GM21360 (cell line): ENCODE data around the gene GRAP2.
"Not testable (repeated sequence)": the region's sequence is repeated elsewhere in the genome, so short reads cannot be mapped to it uniquely, and the experiment has no call there.

ENCODE experiments used
- ATAC-seq: cut with Tn5 transposase; IDR thresholded peaks from one replicate; pipeline ENCODE4 v1.9.1; 2021; ENCODE audit warnings: mild to moderate bottlenecking, moderate library complexity; ENCODE audit not compliant: unreplicated experiment

Gene GRAP2

GRCh38 chr22:39991159-39991860, 90.4 kb downstream of the GRAP2 start:
- no peak for ATAC-seq

DNA sequence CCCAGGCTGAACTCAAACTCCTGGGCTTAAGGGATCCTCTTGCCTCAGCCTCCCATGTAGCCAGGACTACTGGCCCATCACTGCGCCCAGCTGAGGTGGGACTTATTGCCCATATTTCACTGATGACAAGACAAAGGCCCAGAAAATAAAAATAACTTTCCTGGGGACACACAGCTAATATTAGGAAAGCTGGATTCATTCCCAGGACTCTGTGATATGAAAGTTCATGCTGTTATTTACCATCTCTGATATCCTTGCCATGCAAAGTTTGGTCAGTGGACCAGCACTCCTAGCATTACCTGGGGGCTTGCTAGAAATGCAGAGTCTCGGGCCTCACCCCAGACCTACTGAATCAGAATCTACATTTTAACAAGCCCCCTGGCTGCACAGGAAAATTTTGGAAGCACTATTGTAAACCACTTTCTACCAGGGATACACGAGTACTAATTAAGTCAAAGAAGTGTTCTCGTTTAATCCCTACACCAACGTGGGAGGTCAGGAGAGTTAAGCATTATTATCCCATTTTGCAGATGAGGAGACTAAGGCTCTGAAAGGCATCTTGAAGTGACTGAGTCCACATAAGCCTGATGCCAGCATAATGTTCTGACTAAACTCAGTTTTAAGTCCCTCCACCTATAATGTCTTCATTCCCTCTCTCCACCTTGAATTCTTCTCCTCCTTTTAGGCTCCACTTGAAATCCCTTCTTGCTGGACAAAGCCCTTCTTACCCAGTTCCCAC, 91.4 kb downstream of the GRAP2 start:
- ATAC-seq: no peak

DNA sequence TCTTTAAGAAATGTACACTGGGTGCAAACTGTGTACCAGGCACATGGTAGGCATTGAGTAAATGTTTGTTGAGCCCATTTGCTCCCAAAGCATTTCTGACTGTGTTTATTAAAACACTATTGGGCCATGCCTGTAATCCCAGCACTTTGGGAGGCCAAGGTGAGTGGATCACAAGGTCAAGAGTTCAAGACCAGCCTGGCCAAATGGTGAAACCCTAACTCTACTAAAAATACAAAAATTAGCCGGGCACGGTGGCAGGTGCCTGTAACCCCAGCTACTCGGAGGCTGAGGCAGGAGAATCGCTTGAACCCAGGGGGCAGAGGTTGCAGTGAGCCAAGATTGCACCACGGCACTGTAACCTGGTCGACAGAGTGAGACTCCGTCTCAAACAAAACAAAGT, 92.0 kb downstream of the GRAP2 start:
- ATAC-seq: not testable (repeated sequence)

DNA sequence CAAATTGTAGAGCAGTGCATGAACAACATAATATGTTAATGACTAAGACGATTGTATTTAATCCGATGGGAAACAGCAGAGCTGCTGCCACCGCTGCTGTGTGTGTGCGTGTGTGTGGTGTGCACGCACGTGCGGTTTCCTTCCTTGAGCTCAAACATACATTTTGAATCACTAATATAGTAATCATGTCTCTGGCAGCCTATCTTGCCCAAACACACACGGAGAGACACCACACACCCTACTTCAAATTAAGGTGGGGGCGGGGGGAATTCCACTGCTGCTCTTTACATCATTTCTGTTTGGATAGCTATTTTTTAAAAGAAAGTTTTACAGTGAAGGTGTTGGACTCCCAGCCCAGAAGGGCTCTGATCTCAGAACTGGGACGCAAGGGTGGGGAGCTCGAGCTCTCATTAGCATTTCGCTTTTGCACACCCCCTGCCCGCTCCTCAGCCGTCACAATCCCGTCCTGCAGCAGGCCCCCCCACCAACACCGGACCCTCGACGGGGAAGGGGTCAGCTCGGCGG, 93.2 kb downstream of the GRAP2 start:
- no peak for ATAC-seq

DNA sequence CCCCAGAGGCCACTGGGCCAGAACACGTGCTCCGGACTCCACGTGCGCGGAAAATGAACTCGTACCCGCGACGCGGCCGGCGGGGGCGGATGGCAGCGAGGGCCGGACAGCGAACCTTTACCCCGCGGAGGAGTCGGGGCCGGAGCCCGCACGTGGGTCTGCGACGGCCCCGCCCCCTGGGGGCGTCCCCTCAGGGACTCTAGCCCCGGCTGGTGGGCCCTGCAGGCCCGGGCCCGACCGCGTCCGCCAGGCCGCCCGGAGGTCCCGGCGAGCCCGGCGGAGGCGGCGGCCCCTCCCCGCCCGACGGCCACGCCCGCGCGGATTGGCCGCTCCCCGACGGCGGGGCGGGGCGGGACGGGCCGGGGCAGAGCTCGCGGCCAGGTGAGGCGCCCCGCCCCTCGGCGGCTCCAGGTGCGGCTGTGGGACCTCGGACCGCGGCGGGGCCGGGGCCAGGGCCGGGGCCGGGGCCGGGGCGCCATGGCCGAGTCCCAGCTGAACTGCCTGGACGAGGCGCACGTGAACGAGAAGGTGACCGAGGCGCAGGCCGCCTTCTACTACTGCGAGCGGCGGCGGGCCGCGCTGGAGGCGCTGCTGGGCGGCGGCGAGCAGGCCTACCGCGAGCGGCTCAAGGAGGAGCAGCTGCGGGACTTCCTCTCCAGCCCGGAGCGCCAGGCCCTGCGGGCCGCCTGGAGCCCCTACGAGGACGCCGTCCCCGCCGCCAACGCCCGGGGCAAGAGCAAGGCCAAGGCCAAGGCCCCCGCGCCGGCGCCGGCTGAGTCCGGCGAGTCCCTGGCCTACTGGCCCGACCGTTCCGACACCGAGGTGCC, 93.9 kb downstream of the GRAP2 start, which contains the start of gene FAM83F:
TSS of gene FAM83F (plus strand) at position 389 of the 827 bp plus-strand sequence. CDS start at position 478, 89 bp downstream.
- ATAC-seq: no peak

GRCh38 chr22:39995393-39996252, 94.7 kb downstream of the GRAP2 start:
- no peak for ATAC-seq

DNA sequence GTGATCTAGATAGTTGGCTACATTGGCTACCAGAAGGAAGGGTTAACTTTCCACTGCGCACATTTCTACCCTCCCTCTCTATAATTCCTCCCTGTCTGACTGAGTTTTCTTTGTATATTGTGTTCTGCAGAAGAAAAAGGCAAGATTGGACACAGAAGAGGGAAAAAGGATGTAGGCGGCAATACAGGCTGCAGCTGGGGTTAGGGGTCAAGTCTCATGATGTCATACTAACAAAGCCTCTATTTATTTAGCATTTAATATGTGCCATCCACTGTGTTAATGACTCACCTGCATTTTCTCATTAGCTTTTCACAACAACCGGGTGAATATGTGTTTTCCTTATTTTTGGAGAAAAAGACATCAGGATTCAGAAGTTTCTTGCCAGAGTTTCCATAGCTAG, 95.8 kb downstream of the GRAP2 start:
- ATAC-seq: no peak

DNA sequence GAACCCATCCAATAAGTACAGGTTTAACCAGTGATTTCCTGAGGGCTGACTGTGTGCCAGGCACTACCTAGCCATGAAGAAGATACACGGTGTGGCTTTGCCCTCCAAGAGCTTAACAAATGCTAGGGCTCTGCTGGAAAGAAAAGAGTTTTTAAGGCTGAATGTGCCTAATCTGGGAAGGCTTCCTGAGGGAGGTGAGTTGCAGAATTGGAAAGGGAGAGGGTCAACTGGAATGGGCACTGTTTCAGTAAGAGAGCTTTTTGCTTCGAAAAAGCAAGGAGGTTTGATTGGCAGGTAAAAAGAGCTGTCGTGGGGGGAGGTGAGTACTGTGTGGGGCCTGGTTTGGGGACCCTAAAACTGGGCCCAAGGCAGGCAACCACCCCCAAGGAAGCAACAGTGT, 96.5 kb downstream of the GRAP2 start:
- no peak for ATAC-seq

GRCh38 chr22:39997939-39998726, 97.2 kb downstream of the GRAP2 start:
- ATAC-seq: no peak

DNA sequence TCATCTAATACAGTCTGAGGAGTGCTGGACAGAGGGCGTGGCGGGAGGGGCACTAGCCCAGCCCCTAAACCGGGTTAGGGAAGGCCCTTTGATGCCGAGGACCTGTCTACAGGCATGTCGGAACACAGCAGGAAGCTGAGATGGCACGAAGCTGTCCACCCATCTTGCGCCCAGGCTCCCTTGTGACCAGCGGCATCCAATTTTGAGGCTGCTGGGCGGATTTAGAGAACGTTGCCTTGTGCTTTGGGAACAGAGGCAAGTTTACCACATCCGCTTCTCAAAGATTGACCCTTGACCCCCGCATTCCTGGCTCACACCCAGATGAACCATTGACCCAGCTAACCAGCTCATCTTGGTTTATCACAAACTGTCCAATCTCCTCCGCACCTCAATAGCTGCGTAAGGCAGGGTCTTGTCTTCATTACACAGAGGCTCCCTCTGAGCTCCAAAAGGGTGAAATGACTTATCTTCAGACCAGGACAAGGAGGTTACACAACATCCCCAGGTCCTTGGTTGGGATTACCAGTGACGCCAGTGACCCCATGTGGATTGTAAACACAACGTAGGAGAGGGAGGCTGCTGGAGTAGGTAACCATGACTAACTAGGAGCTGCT, 98.4 kb downstream of the GRAP2 start:
- ATAC-seq: no peak

GRCh38 chr22:40000171-40000570, 99.3 kb downstream of the GRAP2 start:
- ATAC-seq: no peak

- ATAC-seq: no peak
Observed at GRCh38 chr22:40001106-40001505, 100.2 kb downstream of the GRAP2 start.

DNA sequence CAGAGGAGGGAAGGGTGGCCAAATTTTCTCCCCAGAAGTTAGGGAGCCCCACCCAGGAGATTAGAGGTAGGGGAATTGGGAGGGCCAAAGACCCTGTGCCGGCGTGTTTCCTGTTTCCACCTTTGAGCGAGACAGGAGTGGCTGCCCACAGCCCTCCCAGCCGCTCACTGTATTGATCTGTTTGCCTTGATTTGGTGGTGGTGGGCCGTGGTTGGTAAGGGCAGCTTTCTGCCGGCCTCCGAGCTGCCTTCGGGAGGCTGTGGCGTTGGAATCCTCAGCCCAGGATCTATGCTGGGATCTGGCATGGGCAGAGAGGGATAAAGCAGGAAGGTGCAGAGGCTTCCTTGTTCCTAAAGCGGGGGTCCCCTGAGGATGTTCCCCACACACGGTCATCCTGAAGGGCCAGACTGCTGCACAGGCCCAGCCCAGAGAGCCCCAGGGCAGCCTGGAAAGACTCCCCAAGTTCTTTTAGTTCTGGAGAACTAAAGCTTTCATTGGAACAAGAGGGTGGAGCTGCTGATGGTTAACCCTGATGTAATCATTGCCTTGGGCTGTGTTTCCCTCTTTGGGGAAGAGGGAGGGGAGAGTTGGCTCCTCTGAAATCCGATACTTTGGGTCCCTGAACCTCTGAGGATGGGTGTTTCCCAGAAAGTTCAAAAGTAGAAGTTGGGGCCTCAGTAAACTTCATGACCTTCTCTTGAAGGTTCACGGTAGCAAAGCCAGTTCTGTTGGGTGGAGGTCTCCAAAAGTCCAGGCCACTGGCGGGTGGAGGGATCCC, 101.1 kb downstream of the GRAP2 start:
- ATAC-seq: no peak

DNA sequence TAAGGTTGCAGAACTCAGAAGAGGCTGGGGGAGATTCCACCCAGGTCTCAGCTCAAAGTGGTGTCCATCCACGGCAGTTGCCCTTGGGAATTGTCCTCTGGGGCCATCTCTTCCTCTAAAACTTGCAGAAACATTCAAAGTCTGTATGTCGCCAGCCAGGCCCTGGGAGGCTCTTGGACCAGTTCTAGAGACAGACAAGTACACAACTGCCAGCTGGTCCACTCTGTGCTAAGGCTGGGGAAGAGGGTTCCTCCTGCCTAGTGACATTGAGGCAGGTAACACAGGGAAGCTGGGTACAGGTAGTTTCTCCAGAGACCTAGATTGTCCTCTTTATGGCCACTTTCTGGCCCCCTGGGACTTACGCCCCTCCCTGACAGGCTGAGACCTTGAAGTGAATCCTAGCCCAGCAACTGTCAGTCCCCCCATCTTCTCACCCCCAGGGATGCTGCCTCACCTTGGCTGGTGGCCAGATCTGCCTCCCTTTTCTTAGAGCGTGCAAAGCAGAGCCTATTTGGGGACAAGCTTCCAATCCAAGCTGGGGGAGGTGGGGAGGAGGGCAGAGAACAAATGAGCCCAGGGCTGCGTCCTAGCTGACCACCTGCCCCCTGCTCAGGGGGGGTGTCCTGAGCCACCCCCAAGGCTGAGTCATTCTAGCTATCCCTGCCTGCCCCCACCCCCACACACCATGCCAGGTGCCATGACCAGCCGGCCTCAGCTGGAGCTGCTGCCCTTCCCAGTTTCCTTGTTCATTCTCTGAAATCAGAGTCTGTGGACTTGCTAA, 102.2 kb downstream of the GRAP2 start:
- ATAC-seq: no peak

GRCh38 chr22:40004836-40005235, 104.0 kb downstream of the GRAP2 start:
- no peak for ATAC-seq

- ATAC-seq: no peak
Observed at GRCh38 chr22:40006641-40007040, 105.8 kb downstream of the GRAP2 start.

DNA sequence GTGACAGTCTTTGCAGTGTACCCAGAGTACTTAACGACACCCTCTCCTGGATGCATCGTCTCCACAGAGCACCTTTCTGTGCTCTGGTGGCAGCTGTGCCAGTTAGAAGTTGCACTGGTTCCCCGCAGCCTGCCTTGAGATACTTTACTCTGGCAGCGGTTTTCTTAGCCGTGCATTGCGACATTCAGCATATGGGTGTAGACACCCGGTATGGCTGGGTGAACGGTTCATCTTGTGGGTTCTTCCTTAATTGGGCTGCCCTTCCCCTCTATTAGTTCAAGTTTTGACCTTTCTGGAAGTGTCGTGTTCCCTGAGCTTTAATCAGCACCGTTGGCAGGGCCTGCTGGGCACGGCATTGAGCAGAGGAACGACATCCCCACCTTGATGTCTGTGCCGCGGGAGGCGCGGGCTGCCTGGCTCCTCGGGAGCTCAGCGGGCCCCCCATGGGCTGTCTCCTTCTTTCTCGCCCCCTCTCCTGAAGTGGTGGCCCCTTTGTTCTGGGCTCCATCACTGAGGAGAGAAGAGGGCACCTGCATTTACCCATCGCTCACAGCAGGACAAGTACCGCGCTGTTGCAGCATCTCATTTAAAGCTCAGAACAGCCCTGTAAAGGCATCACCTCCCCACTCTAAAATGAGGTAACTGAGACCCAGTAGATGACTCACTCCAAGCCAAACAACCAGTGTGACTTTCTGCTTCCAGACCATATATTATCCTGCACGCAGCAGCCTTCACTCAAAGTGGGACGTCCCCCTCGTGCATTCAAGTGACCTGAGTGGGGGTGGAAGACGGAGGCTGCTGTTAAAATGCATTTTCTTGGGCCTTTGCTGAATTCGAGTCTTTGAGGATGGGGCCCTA, 107.2 kb downstream of the GRAP2 start:
- ATAC-seq: no peak
